OCI-LY3 (cell line): ENCODE results near the gene RHNO1.

Source experiments
- H2AFZ ChIP-seq: fragments of 200-600, 300-600 bp; shearing (Covaris generic); 2 replicates; pipeline ENCODE4 v1.6.0; 2014; ENCODE audit warnings: antibody characterized with exemption, low read depth, low read length
- H3K27ac ChIP-seq: fragments of 200-600, 300-600 bp; sonication (generic); 2 replicates; pipeline ENCODE4 v1.5.1; 2014; ENCODE audit warnings: mild to moderate bottlenecking, low read length, moderate library complexity, mixed read lengths
- H3K27me3 ChIP-seq: fragments of 200-600, 300-600 bp; sonication (generic); 2 replicates; pipeline ENCODE4 v1.6.1; 2014; ENCODE audit warnings: low read depth, low read length, mixed read lengths
- H3K36me3 ChIP-seq: fragments of 200-600, 300-600 bp; sonication (generic); replicated peaks from 2 replicates; pipeline ENCODE3; 2014; ENCODE audit warnings: low read depth, low read length, mixed read lengths
- H3K4me1 ChIP-seq: fragments of 300-600, 200-600 bp; sonication (generic); 2 replicates; pipeline ENCODE4 v1.6.1; 2014; ENCODE audit warnings: low read length, mixed read lengths
- H3K4me2 ChIP-seq: fragments of 200-600, 300-600 bp; sonication (generic); 2 replicates; pipeline ENCODE4 v1.6.1; 2014; ENCODE audit warnings: low read length, mixed read lengths
- H3K4me3 ChIP-seq: fragments of 300-600, 200-600 bp; sonication (generic); 2 replicates; pipeline ENCODE4 v1.5.1; 2014; ENCODE audit warnings: antibody characterized with exemption, mild to moderate bottlenecking, low read length, moderate library complexity
- H3K79me2 ChIP-seq: fragments of 300-600, 200-600 bp; shearing (Covaris generic); 2 replicates; pipeline ENCODE4 v1.6.1; 2014; ENCODE audit warnings: mild to moderate bottlenecking, low read length, mixed read lengths
- H3K9ac ChIP-seq: fragments of 300-600, 200-600 bp; shearing (Covaris generic); 2 replicates; pipeline ENCODE4 v1.6.0; 2014; ENCODE audit warnings: mild to moderate bottlenecking, low read length, moderate library complexity
- H3K9me3 ChIP-seq: fragments of 200-600, 300-600 bp; shearing (Covaris generic); 2 replicates; pipeline ENCODE4 v1.6.1; 2014; ENCODE audit warnings: low read length, mixed read lengths; ENCODE audit not compliant: insufficient read depth
- H4K20me1 ChIP-seq: fragments of 200-600, 300-600 bp; sonication (generic); 2 replicates; pipeline ENCODE4 v1.6.1; 2016; ENCODE audit warnings: low read length, mixed read lengths; ENCODE audit not compliant: insufficient read depth
- EZH2phosphoT487 ChIP-seq: fragments of 200-600 bp; shearing (Covaris generic); IDR thresholded peaks from 2 replicates; pipeline ENCODE4 v1.6.1; 2018; ENCODE audit warnings: antibody characterized with exemption, mixed run types, low read depth
- TF ChIP-seq, protein P1 (sequence below): fragments of 200-600, 300-600 bp; sonication (generic); IDR thresholded peaks from 2 replicates; pipeline ENCODE4 v1.5.1; 2014; ENCODE audit warnings: antibody characterized with exemption, low read length, low read depth

Gene RHNO1

DNA sequence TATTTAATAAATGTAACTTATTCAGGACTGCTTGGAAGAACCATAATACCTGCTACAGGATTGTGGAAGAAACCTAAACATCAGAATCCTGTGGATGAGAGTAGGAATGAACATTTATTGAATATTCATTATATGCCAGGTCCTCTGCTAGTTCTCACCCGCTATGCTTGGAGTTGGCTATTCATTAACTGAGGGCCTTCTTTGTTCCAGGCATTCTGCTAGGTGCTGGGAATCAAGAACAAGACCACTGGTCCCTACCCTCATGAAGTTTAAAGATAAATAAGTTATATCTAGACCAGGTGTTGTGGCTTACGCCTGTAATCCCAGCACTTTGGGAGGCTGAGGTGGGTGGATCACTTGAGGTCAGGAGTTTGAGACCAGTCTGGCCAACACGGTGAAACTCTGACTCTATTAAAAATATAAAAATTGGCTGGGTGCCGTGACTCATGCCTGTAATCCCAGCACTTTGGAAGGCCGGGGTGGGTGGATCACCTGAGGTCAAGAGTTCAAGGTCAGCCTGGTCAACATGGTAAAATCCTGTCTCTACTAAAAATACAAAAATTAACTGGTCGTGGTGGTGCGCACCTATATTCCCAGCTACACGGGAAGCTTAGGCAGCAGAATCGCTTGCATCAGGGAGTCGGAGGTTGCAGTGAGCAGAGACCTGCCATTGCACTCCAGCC, 9.9 kb downstream of the RHNO1 start:
- H3K4me1 ChIP-seq = peaks cover 5% of the 10 kb centered on the region
- H3K9me3 ChIP-seq = no peaks in the 10 kb centered on the region
- H3K27me3 ChIP-seq = no peaks in the 10 kb centered on the region
- no peak overlapping the region for H3K4me3 ChIP-seq
- no peak overlapping the region for H3K4me2 ChIP-seq
- H4K20me1 ChIP-seq = no peaks in the 10 kb centered on the region
- H3K9ac ChIP-seq = no peak overlapping the region
- no peak overlapping the region for H3K27ac ChIP-seq
- no peak overlapping the region for H2AFZ ChIP-seq
- TF ChIP-seq, protein P1, sequence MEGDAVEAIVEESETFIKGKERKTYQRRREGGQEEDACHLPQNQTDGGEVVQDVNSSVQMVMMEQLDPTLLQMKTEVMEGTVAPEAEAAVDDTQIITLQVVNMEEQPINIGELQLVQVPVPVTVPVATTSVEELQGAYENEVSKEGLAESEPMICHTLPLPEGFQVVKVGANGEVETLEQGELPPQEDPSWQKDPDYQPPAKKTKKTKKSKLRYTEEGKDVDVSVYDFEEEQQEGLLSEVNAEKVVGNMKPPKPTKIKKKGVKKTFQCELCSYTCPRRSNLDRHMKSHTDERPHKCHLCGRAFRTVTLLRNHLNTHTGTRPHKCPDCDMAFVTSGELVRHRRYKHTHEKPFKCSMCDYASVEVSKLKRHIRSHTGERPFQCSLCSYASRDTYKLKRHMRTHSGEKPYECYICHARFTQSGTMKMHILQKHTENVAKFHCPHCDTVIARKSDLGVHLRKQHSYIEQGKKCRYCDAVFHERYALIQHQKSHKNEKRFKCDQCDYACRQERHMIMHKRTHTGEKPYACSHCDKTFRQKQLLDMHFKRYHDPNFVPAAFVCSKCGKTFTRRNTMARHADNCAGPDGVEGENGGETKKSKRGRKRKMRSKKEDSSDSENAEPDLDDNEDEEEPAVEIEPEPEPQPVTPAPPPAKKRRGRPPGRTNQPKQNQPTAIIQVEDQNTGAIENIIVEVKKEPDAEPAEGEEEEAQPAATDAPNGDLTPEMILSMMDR = no peak
- no peak for TF ChIP-seq EZH2phosphoT487
- H3K36me3 ChIP-seq = peaks cover 25% of the 10 kb centered on the region
- peaks cover 16% of the 10 kb centered on the region for H3K79me2 ChIP-seq

DNA sequence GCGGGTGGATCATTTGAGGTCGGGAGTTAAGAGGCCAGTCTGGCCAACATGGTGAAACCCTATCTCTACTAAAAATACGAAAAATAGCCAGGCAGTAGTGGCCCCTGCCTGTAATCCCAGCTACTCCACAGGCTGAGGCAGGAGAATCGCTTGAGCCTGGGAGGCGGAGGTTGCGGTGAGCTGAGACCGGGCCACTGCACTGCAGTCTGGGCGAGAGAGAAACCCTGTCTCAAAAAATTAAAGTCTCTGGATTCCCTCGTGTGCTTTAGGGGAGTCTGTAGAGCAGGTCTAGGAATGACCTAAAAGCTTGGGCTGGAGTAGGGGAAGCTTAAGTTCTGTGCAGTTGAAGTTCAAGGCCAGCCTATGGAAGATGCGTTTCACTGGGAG, 13.0 kb downstream of the RHNO1 start:
- TF ChIP-seq, protein P1 = no peak
- no peak for TF ChIP-seq EZH2phosphoT487
- Histone ChIP-seq H3K4me1 (peaks cover 9% of the 10 kb centered on the region), H3K9me3 (no peaks in the 10 kb centered on the region), H3K4me3 (peak overlapping the region; percentile 82), H3K27ac (no peak overlapping the region; the same call in 1 of the 2 replicates), H3K36me3 (peaks cover 22% of the 10 kb centered on the region), H3K27me3 (no peaks in the 10 kb centered on the region), H3K79me2 (peaks cover 16% of the 10 kb centered on the region), H3K4me2 (peak overlapping the region; percentile 97), H2AFZ (peak overlapping the region; percentile 71; the same call in 1 of the 2 replicates), H4K20me1 (no peaks in the 10 kb centered on the region), H3K9ac (peak overlapping the region; percentile 86)

DNA sequence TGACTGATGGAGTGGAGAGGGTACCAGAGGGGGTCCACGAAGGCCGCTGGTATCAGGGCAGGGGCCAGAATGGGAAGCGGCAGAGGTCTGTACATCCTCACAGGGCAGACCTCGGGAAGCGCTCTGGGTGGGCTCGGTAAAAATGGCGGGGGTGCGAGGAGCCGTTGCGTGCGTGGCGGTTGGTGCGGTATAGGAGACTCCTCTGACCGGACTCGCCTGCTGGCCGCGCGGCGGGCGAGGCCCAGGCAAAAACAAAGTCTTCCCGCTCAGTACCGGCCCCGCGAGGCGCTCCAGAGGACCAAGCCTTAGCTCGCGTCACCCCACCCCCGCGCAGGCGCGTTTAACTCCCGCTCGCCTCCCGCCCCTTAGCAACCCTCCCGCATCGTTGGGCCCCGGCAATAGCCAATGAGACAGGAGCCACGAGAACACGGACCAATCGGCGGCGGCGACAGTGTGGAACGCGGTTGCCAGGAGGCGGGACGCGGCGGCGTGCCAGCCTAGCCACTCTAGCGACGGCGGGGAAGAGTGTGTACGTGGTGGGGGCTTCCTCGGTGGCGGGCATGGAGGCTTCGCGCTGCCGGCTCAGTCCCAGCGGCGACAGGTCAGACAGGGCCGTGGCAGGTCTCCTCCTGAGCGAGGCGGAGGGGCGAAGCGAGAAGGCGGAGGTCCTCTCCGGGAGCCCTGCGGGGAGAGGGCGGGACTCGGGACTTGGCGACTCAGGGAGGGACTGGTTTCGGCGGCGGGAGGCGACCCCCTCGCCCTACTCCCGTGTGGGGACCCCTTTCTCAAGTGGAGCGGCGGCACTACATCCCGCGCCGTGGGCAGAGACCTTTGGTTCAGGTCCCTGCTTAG, 13.6 kb downstream of the RHNO1 start, which contains the start of gene TULP3:
Gene TULP3 (plus strand): TSS at position 504 of the 852 bp plus-strand sequence. CDS start 57 bp downstream, at position 561.
- Histone ChIP-seq H3K27ac (peak within 1 kb of the TSS; percentile 14; the same call in 1 of the 2 replicates), H2AFZ (peak within 1 kb of the TSS; percentile 88), H3K4me2 (peak within 1 kb of the TSS; percentile 97), H3K36me3 (peaks cover 19% of the 10 kb centered on the region), H3K4me3 (peak within 1 kb of the TSS; percentile 82), H3K27me3 (no peaks in the 10 kb centered on the region), H3K79me2 (peaks cover 16% of the 10 kb centered on the region), H3K4me1 (peaks cover 9% of the 10 kb centered on the region), H3K9ac (peak within 1 kb of the TSS; percentile 86), H4K20me1 (no peaks in the 10 kb centered on the region), H3K9me3 (no peaks in the 10 kb centered on the region)
- no peak for TF ChIP-seq EZH2phosphoT487
- TF ChIP-seq, protein P1 = no peak
